DMS53 treated with DMSO at 0.1 percent for 48 hours (cell line): ENCODE results near the gene C1orf87.

Source experiments
- DNase-seq: peaks from one replicate; lab custom pipeline; 2025; ENCODE audit not compliant: unreplicated experiment; lab: John Stamatoyannopoulos, UW

Gene C1orf87

DNA sequence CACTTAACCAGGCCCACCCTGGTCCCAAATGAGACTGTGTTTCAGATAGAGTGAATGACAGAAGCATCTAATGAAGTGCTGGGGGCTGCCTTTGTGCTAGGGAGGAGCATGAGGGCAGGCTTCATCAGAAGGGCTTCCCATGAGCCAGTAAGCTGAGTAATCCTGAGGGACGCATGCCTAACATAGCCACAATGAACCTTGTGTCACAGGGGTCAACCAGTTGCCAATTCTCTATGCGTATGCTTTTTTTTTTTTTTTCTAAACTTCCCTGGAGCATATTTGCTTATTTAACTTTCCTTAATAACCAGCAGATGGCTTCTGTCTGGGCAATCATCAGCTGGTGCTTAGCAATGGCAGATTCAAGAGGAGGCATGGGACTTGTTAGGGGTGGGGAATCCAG lies 121.5 kb downstream of the C1orf87 start:
- no peak for DNase-seq

GRCh38 chr1:59949648-59950047 lies 123.9 kb downstream of the C1orf87 start:
- no peak for DNase-seq

DNA sequence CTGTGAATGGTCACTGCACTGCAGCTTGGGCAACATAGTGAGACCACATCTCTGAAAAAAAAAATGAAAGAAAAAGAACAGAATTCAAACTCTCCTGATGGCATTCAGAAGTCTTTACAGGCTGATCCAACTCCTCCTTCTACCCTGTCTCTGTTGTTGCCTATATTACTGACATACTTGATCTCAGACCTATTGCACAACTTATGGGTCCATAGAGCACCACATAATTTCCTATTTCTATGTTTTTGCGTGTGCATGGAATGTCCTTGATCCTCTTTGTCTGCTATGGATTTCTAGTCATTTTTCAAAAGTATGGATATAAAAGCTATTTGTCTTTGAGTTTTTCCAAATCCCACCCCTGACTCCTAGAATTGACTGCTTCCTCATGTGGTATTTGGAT lies 124.6 kb downstream of the C1orf87 start:
- DNase-seq: no peak

- peak; percentile 84 for DNase-seq
Measured at GRCh38 chr1:59947047-59947938, 126.3 kb downstream of the C1orf87 start.

- no peak for DNase-seq
Measured at GRCh38 chr1:59945790-59946189, 127.8 kb downstream of the C1orf87 start.
